HG02884 (cell line): ENCODE data around the gene UCP2.
"Not testable (repeated sequence)": the region's sequence is repeated elsewhere in the genome, so short reads cannot be mapped to it uniquely, and the experiment has no call there.

Experiments used
- ATAC-seq: cut with Tn5 transposase; IDR thresholded peaks from one replicate; pipeline ENCODE4 v1.9.1; 2021; ENCODE audit warnings: mild to moderate bottlenecking, moderate library complexity; ENCODE audit not compliant: unreplicated experiment

UCP2 gene

DNA sequence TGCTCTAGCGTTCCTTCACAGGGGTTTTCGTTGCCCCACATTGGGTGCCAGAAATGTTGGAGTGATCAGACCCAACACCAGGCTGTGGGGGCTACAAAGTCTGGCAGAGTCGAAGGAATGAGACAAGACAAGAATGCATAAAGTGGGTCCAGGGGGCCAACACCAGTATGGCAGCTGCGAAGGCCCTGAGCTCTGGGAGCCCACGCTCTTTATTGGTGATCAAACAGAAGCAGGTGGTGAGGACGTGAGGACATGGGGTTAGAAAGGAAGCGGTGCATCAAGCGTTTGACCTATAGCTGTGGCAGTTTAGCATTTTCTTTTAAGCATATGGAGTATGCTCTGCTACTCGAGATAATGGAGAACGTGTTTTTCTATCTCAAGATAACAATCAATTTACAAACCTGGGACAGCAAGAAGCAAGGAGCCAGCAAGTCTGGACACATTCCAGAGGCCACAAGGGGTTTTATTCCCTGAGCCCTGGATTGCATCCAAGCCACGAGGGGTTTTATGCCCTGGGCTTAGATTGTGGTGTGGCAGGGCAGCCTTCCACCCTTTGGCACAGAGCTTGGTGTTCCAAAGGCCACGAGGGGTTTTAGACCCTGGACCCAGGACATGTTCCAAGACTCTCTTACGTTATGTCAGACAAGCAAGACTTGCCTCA lies 35.7 kb downstream of the UCP2 start:
- no peak for ATAC-seq

DNA sequence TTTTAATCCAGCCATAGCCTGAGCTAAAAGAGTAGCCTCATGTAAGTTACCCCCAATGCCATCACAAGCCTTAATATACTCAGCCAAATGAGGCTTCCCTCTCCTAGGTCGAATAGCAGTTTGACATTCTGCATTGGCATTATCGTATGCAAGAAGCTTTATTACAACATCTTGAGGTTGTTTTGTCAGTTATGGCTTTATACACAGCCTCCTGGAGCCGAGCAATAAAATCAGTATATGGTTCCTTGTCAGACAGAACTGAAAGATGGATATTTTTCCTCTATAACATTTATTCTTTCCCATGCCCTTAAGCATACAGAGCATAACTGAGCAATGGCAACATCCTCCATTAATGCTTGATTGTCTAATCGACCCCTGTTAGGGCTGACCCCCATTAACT lies 37.2 kb downstream of the UCP2 start:
- ATAC-seq = no peak

DNA sequence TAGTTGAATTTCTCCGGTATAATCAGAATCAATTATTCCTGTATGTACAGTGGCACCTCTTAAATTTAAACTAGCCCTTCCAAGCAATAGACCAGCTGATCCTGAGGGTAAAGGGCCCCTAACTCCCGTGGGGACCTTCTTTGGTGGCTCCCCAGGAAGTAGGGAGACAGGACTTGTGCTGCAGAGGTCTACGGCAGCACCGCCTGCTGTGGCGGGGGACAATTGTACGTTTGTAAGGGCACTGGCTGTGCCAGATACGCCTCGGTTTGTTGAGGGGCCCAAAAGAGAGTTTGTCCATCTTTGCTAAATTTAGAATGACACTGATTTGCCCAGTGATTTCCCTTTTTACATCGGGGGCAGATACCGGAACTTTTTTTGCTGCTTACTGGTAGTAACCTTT lies 37.7 kb downstream of the UCP2 start:
- no peak for ATAC-seq

DNA sequence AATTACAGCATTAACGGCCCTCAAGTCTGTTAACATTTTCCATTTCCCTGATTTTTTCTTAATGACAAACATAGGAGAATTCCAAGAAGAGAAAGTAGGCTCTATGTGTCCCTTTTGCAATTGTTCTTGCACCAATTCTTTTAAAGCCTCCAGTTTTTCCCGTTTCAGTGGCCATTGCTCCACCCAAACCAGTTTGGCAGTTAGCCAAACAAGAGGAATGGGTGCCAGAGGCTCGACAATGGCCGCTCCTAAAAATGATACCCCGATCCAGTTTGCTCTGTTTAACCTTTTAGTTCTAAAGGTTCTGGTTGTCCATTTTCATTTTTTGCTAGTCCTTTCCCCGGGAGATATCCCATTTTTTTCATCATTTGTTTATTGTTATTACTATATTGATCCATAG lies 38.6 kb downstream of the UCP2 start:
- no peak for ATAC-seq

DNA sequence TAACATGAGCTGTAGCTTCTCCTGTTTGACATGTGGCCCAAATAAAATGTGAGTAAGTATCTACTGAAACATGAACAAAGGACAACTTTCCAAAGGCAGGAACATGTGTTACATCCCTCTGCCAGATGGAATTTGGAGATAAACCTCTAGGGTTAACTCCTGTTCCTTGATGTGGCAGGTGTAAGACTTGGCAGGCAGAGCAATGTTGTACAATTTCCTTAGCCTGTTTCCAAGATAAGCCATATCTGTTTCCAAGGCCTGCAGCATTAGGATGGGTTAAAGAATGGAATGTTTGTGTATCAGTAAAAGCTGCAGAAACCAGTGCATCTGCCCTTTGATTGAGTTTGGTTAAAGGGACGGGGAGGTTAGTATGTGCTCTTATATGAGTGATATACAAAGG lies 40.6 kb downstream of the UCP2 start:
- ATAC-seq = no peak

DNA sequence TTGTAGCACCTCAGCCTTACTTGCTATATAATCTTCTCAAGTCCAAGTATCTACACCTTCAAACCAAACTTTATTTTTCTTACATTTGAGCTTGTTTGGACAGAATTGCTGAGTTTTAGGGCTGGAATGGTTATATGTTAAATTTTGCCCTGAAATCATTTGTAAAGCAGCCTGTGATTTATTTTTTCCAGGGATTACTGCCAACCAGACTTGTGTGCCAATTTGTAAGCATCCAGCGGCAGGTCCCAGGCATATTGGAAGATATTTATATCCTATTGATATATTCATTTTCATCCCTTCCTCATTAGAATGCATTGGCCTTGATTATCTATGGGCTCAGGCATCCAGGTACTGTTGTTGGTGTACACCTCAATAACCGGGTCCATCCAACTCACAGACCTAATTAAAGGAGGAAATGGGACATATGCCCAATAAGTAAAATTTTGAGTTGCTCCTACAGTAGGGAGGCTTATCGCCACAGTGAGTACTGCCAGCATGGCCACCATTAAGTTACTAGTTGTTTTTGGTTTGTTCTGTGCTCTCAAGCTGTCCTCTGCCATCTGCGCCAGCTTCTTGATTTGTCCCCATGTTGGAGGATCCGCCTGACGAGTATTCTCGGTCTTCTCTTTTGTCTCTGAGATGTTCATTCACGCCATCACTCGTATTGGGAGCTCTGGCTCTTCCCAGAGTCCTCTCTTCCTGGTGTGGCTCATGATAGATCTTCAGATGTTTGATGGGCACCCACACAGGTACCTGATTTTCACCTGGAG lies 41.7 kb downstream of the UCP2 start:
- no peak for ATAC-seq

DNA sequence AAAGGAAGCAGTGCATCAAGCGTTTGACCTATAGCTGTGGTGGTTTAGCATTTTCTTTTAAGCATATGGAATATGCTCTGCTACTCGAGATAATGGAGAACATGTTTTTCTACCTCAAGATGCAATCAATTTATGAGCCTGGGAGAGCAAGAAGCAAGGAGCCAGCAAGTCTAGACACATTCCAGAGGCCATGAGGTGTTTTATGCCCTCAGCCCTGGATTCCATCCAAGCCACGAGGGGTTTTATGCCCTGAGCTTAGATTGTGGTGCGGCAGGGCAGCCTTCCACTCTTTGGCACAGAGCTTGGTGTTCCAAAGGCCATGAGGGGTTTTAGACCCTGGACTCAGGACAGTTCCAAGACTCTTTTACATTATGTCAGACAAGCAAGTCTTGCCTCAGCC lies 43.5 kb downstream of the UCP2 start:
- no peak for ATAC-seq

DNA sequence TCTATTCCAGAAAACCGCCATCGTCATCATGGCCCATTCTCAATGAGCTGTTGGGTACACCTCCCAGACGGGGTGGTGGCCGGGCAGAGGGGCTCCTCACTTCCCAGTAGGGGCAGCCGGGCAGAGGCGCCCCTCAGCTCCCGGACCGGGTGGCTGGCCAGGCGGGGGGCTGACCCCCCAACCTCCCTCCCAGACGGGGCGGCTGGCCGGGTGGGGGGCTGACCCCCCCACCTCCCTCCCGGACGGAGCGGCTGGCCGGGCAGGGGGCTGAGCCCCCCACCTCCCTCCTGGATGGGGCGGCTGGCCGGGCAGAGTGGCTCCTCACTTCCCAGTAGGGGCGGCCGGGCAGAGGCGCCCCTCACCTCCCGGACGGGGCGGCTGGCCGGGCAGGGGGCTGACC lies 46.6 kb downstream of the UCP2 start:
- ATAC-seq = not testable (repeated sequence)

DNA sequence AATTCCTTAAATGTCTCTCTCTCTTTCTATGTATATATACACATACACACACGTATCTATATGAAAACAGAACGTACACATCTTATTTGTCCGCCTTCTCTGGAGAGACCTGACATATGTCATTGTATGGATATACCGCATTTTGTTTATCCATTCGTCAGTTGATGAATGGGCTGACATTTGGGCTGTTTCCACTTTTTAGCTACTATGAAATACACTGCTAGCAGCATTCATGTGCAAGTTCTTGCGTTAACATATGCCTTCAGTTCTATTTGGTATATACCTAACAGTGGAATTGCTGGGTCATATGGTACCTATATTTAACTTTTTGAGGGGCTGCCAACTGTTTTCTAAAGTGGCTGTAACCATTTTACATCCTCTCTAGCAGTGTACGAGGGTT lies 49.9 kb downstream of the UCP2 start:
- no peak for ATAC-seq

DNA sequence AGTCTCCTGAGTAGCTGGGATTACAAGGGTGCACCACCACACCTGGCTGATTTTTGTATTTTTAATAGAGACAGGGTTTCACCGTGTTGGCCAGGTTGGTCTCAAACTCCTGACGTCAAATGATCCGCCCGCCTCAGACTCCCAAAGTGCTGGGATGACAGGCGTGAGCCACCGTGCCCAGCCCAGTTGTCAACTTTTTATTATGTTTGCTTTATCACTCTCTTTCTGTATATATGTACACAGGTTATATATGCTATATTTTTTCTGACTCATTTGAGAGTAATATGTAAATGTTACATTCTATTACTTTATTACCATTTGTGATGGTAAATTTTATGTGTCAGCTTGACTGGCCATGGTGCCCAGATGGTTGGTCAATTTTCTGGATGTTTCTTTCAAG lies 50.7 kb downstream of the UCP2 start:
- ATAC-seq = no peak

DNA sequence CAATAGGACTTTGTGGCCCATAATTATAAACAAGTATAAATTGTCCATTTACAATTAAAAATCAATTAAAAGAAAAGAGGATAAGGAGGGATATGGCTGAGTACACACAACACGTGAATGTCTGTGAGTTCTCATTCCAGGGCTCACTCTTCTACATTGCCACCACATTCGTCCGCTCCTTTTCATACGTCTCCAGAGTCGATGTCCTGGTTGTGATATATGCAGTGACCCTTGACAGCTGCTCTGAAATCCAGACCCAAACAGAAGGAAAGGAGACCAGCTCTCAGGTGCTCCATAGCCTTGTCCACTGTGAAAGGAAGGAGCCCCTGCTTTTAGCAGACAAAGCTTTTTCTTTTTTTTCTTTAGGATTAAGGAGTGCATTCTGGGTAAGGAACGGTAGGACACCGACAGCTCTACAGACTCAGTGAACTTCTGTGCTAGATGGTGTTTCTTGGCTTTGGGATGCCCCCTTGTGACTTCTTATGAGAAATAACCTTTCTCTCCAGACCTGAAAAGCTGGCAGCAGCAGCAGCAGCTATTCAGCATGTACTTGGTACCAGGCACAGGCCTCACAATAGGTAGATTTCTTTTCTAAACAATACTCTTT lies 51.5 kb downstream of the UCP2 start:
- no peak for ATAC-seq

DNA sequence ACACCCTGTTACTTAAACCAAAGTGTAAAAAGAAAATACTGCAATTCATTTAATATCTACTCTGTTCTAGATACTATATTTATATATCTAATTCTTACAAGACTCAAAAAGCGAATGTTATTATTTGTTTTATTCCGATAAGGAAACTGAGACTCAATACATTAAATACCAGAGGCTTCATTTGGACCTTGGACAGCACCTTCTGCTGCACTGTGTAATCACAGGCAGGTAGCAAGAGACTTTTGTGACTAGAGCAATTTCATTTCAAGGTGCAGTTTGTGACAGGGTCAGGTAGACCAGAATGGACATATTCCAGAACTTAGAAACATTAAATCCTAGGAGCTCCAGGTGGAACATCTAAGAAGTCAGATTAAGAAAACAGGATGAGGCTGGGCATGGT lies 53.3 kb downstream of the UCP2 start:
- ATAC-seq = no peak
